Activated T-cell treated with anti-CD3 and anti-CD28 coated beads for 24 hours (primary cell): ENCODE data around the gene MAN1C1.
"Not testable (repeated sequence)": the region's sequence is repeated elsewhere in the genome, so short reads cannot be mapped to it uniquely, and the experiment has no call there.

Experiments used
- DNase-seq: peaks from one replicate; pipeline ENCODE4 v3.0.0-alpha.2; 2020; ENCODE audit warnings: low read depth

The MAN1C1 gene

DNA sequence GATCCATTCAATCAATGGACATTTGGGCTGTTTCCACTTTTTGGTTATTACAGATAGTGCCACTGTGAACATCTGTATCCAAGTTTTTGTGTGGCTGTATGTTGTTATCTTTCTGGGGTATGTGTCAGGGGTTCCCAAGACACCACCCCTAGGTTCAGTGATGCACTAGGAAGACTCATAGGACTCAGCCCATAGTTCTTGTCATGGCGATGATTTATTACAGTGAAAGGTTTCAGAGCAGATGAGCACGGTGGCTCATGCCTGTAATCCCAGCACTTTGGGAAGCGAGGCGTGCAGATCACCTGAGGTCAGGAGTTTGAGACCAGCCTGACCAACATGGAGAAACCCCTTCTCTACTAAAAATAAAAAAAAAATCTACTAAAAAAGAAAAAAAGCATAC, 64.1 kb downstream of the MAN1C1 start:
- DNase-seq = no peak

DNA sequence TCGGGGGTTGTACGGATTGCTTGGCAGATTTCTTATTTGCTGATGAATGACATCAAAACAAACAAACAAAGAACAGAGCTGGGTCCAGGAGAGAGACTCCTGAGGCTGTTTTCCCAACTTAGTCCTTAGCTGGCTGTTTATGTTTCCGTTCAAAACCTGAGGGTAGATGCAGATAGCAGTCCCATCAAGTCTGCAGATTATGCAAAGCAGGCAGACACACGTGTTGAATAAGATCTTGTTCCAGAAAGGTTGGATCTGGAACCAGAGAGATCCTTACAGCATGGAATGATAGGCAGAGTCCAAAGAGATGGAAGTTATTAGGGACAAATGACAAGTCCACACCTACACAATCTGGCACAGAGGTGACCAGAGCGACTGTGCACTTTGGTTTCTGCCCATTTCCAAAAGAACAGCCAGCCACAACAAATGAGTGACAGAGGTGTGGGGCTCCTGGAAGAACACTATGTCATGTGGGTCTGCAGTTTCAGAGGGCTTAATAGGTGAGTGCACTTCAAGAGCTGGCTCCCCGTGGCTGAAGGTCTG, 65.5 kb downstream of the MAN1C1 start:
- DNase-seq = no peak

DNA sequence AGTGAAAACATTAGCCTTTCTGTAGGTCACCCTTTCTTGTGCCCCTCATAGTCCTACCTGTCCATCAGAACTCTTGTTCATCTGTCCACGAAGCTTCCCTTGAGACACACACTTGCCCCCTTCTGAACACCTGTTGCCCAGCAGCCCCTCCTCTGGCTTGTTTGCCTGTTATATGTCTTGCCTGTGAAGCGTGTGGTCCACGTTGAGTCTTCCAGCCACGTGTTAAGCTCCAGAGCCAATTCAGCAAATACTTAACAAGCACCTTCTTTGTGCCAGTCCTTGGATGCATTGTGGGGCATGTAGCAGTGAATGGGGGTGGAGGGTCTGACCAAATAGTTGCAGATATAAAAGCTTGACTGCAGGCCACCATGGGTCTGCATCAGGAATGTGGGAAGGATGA, 66.6 kb downstream of the MAN1C1 start:
- no peak for DNase-seq

DNA sequence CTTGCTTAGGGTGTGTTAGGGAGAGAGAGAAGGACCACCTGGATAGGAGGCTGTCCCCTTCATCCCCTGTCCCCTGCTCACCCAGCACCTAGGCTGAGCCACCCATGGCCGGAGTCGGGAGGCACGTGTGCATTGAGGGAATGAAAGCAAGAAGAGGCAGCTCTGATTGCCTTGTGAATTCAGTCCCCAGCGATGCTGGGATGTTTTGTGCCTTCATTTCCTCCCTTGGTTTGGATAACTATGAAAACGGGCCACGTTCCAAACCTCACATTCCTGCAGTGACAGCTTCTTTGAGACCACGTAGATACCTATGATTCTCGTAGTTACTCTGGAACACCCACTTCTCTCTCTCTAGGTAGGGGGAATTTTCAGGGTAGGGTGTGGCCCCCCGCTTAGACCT, 67.1 kb downstream of the MAN1C1 start:
- DNase-seq = no peak

- no peak for DNase-seq
These were observed 67.8 kb downstream of the MAN1C1 start for GRCh38 chr1:25684216-25684965.

- DNase-seq = no peak
These were observed 68.7 kb downstream of the MAN1C1 start for GRCh38 chr1:25685211-25685750.

GRCh38 chr1:25685938-25686665, 69.5 kb downstream of the MAN1C1 start:
- DNase-seq = no peak

DNA sequence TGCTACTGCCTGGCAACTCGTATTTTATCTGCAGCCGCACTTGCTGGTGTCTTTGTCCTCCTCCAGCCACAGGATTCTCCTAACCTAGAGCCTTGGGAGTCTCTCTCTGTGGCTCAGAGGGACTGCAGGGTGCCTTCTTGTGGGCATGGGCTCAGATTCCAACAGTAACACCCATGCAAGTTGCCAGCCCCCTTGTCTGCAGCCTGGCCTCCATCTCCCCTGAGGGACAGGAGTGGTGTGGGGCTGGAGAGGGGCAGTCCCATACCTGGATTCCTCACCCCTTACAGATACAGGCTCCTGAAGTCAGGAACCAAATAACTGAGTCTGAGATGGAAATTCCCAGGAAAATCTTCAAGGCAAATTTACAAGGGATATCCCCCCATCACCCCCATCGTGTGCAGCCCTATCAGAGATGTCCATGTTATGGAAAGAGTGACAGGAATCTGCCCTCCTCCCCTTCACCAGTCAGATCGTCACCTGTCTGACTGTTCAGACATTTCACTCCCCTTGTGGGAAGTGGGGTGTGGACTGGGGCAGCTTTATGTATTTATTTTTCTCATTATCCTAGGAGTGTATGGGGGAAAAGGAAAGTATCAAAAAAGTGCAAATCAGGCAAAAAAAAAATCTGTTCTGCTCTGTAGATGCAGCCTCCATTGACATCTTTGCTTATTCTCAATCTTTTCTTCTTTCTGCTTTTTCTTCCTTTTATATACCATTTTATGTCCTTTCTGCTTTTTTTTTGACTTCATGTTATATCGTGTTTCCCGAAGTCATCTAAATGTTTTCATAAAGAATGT, 70.8 kb downstream of the MAN1C1 start:
- DNase-seq = no peak

- no peak for DNase-seq
These were observed 72.0 kb downstream of the MAN1C1 start for GRCh38 chr1:25688390-25689119.

- DNase-seq = no peak
These were observed 73.2 kb downstream of the MAN1C1 start for GRCh38 chr1:25689686-25690381.

- DNase-seq = no peak
These were observed 73.9 kb downstream of the MAN1C1 start for GRCh38 chr1:25690396-25690956.

GRCh38 chr1:25691211-25691610, 74.6 kb downstream of the MAN1C1 start:
- no peak for DNase-seq

- no peak for DNase-seq
These were observed 76.0 kb downstream of the MAN1C1 start for GRCh38 chr1:25692560-25692959.

GRCh38 chr1:25694167-25695007, 77.8 kb downstream of the MAN1C1 start:
- DNase-seq = no peak

- no peak for DNase-seq
These were observed 78.6 kb downstream of the MAN1C1 start for GRCh38 chr1:25695090-25695770.

- no peak for DNase-seq
These were observed 79.2 kb downstream of the MAN1C1 start for GRCh38 chr1:25695771-25696311.

GRCh38 chr1:25696643-25697042, 80.1 kb downstream of the MAN1C1 start:
- not testable (repeated sequence) for DNase-seq

GRCh38 chr1:25697435-25698217, 81.0 kb downstream of the MAN1C1 start:
- DNase-seq = no peak
